GM12878 (cell line): ENCODE measurements around the gene MSI2. TPM values are rescaled to one million over a fixed set of nuclear protein-coding genes. Genes with fewer than 3 reads are reported as not detected.

ENCODE experiments used
- ATAC-seq: fragments of 200-7000 bp; cut with Tn5 transposase; 3 replicates; pipeline ENCODE4 v1.9.1; 2020; ENCODE audit warnings: mild to moderate bottlenecking, moderate library complexity
- BruUV-seq: library from RNA; stranded (reverse); fragments of 400-500 nt; replicated peaks from 2 replicates; lab custom pipeline; 2021; lab: Mats Ljungman, UMichigan
- CTCF ChIA-PET: fragments of 300-600 bp; sonication (Branson Sonifier 250); formaldehyde crosslinking; extraction: SDS; loops from one replicate; lab custom pipeline; 2021; ENCODE audit warnings: inconsistent platforms; lab: Yijun Ruan, JAX
- POLR2A ChIA-PET: fragments of 350-600 bp; formaldehyde crosslinking; extraction: SDS; loops from one replicate; lab custom pipeline; 2021; ENCODE audit warnings: inconsistent platforms; lab: Charles Lee
- RAD21 ChIA-PET: fragments of 300-600 bp; sonication (Branson Sonifier 250); formaldehyde crosslinking; loops from one replicate; lab custom pipeline; 2023; ENCODE audit warnings: antibody characterized with exemption; ENCODE audit not compliant: unreplicated experiment; lab: Charles Lee
- SMC1A ChIA-PET: fragments of 300-600 bp; sonication (Branson Sonifier 250); formaldehyde crosslinking; loops from one replicate; lab custom pipeline; 2023; ENCODE audit not compliant: unreplicated experiment, uncharacterized antibody; lab: Charles Lee
- DNase-seq: peaks from one replicate; pipeline ENCODE4 v3.0.0-alpha.2; 2011; ENCODE audit warnings: low read depth, low spot score
- FAIRE-seq: peaks from 3 replicates; lab custom pipeline; 2011; peaks lifted over from hg19 to GRCh38; lab: Jason Lieb, UNC
- H2AFZ ChIP-seq: 2 replicates; pipeline ENCODE4 v1.6.0; 2011; ENCODE audit warnings: low read depth, low read length, control low read depth; ENCODE audit not compliant: control insufficient read depth
- H3K27ac ChIP-seq: 2 replicates; pipeline ENCODE4 v1.5.1; 2011; ENCODE audit warnings: control low read depth; ENCODE audit not compliant: control insufficient read depth, insufficient read depth
- H3K27me3 ChIP-seq, 2 experiments: replicated peaks in 1 of 2; 2 replicates each; pipeline versions ENCODE4 v1.6.0 to v1.6.1; 2011; ENCODE audit warnings: low read length in 1 of 2; ENCODE audit not compliant: control insufficient read depth in 2 of 2, insufficient read depth in 2 of 2
- H3K36me3 ChIP-seq, 2 experiments: 2 replicates each; pipeline ENCODE4 v1.5.1; 2011; ENCODE audit warnings: low read length in 1 of 2; ENCODE audit not compliant: control insufficient read depth in 2 of 2, insufficient read depth in 2 of 2
- H3K4me1 ChIP-seq: 2 replicates; pipeline ENCODE4 v1.6.1; 2011; ENCODE audit warnings: mild to moderate bottlenecking, low read length, moderate library complexity, mixed read lengths; ENCODE audit not compliant: control insufficient read depth, insufficient read depth
- H3K4me2 ChIP-seq: 2 replicates; pipeline ENCODE4 v1.6.0; 2011; ENCODE audit warnings: control low read depth; ENCODE audit not compliant: control insufficient read depth, insufficient read depth
- H3K4me3 ChIP-seq: fragments of 200-600 bp; sonication (generic); 2 replicates; pipeline ENCODE4 v1.5.1; 2016
- H3K79me2 ChIP-seq: 2 replicates; pipeline ENCODE4 v1.6.0; 2011; ENCODE audit warnings: low read length; ENCODE audit not compliant: control insufficient read depth, insufficient read depth
- H3K9ac ChIP-seq: 2 replicates; pipeline ENCODE4 v1.8.0; 2011; ENCODE audit warnings: low read length, control low read depth, mixed read lengths; ENCODE audit not compliant: control insufficient read depth, insufficient read depth
- H3K9me3 ChIP-seq: replicated peaks from 3 replicates; pipeline ENCODE4 v1.5.1; 2011; ENCODE audit warnings: mild to moderate bottlenecking, low read length; ENCODE audit not compliant: control insufficient read depth, insufficient read depth
- H4K20me1 ChIP-seq: 2 replicates; pipeline ENCODE4 v1.6.0; 2011; ENCODE audit not compliant: control insufficient read depth, insufficient read depth
- WGBS: methylation state at CpG from one replicate; pipeline ENCODE4 v1.1.6; 2016; ENCODE audit warnings: low lambda C conversion rate; ENCODE audit not compliant: insufficient replicate concordance, insufficient coverage; ENCODE audit errors: missing lambda C conversion rate; 5-methylcytosine and 5-hydroxymethylcytosine counted together
- in situ Hi-C: fragments of 300-500 bp; cut with MboI; formaldehyde crosslinking; loops from 9 replicates; pipeline ENCODE4 v1.14.3; 2018; ENCODE audit warnings: mixed read lengths
- intact Hi-C: fragments of 100-400 bp; cut with micrococcal nuclease; formaldehyde crosslinking; loops from one replicate; pipeline ENCODE4 v1.14.2; 2022; ENCODE audit not compliant: unreplicated experiment
- polyA plus RNA-seq, 11 experiments: library from polyadenylated mRNA; depleted of rRNA in 4 of 11; unstranded in 6 of 11; stranded (reverse) in 5 of 11; fragments of >200 nt; fragmentation: Nextera tagmentation in 4 of 11; fragmentation: Illumina TruSeq in 1 of 11; extraction: Ambion mirVana in 4 of 11; extraction: Trizol in 1 of 11; gene quantifications; 1 replicate in 1 of 11; 2 replicates in 10 of 11; pipeline versions ENCODE4 v1.2.1 to v1.2.3, GENCODE V29; 2011 to 2016; ENCODE audit warnings: inconsistent platforms in 2 of 11, missing spikeins in 2 of 11, low read depth in 1 of 11
- total RNA-seq, 4 experiments: library from RNA; depleted of rRNA in 3 of 4; stranded (reverse); fragments of >200 nt in 3 of 4; fragmentation: Illumina TruSeq in 1 of 4; extraction: Trizol in 1 of 4; gene quantifications; 2 replicates each; pipeline versions ENCODE4 v1.2.1 to v1.2.3, GENCODE V29; 2013 to 2021
- TF ChIP-seq, protein P1 (sequence below): fragments of 450-650 bp; formaldehyde crosslinking; IDR thresholded peaks from 2 replicates; pipeline ENCODE4 v1.4.0; 2022; ENCODE audit warnings: mild to moderate bottlenecking, moderate library complexity
- TF ChIP-seq, protein P2 (sequence below): fragments of 450-650 bp; IDR thresholded peaks from 2 replicates; pipeline ENCODE4 v1.6.1; 2016; ENCODE audit warnings: mild to moderate bottlenecking
- TF ChIP-seq, protein P3 (sequence below): fragments of 450-650 bp; IDR thresholded peaks from 2 replicates; pipeline ENCODE4 v1.6.1; 2017; ENCODE audit warnings: mild to moderate bottlenecking, low read depth, inconsistent platforms; ENCODE audit not compliant: poor library complexity, severe bottlenecking

MSI2 gene
- total and polyA plus RNA-seq, 10 of the 15 experiments (the other 5 are each of a cell fraction or from before 2014, with no cell fraction given): 6.1 to 76.1 (median 42.0) TPM

DNA sequence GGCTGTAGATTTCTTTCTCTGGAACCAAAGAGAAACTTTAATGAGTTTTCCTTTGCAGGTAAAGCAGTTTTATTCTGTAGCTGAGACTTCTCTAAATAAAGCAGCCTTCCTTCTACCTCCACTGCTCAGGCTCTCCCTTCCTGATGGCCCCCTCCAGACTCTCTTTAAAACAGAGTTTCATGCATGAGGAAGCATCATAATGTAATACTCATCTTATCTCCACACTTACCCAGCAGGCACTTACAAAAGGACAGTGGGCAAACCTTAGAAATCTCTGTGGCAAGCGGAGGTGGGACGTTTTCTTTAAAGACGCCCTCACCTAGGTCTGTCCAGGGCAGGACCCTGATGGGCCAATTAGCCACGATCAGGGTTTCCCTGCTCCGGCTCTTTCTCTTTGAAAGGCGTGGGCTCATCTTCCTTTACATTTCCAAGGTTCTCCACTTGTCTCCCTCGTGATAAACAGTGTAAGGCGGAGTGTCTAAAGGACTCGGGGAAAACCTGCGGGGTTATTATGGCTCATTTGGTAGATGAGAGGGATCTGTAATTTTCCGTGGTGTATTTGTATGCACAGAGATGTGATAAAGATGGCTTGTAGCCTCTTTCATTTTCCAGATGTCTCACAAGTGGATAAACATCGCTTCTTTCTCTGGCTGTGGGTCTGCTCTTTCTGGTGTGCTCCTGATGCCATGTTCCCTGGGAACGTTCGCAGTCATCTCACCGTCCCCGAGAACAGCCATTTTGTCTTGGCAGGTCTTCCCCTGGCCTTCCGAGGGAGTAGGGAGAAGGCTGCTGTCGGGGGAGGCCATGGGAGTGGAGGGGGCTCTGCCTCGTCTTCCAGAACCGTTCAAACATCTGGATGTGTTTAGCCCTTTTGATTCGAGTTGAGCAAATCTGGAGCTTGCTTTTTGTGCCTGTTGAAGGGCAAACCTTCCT, 249.8 kb downstream of the MSI2 start (continued):
- TF ChIP-seq, protein P1, sequence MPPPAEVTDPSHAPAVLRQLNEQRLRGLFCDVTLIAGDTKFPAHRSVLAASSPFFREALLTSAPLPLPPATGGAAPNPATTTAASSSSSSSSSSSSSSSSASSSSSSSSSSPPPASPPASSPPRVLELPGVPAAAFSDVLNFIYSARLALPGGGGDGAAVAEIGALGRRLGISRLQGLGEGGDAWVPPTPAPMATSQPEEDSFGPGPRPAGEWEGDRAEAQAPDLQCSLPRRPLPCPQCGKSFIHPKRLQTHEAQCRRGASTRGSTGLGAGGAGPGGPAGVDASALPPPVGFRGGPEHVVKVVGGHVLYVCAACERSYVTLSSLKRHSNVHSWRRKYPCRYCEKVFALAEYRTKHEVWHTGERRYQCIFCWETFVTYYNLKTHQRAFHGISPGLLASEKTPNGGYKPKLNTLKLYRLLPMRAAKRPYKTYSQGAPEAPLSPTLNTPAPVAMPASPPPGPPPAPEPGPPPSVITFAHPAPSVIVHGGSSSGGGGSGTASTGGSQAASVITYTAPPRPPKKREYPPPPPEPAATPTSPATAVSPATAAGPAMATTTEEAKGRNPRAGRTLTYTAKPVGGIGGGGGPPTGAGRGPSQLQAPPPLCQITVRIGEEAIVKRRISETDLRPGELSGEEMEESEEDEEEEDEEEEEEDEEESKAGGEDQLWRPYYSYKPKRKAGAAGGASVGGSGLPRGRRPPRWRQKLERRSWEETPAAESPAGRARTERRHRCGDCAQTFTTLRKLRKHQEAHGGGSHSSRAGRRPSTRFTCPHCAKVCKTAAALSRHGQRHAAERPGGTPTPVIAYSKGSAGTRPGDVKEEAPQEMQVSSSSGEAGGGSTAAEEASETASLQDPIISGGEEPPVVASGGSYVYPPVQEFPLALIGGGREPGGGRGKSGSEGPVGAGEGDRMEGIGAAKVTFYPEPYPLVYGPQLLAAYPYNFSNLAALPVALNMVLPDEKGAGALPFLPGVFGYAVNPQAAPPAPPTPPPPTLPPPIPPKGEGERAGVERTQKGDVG (CRISPR knock-in tag): no peak

- no peak for FAIRE-seq
- peaks cover 4% of the 10 kb centered on the region; the same call in 1 of the 2 replicates for H3K79me2 ChIP-seq
- intact Hi-C loops: no loop called here
Observed at GRCh38 chr17:57506774-57507127, 250.4 kb downstream of the MSI2 start.

More at GRCh38 chr17:57506774-57507127, 250.4 kb downstream of the MSI2 start:
- Histone ChIP-seq H3K4me3 (no peak overlapping the region), H3K4me1 (peaks cover 7% of the 10 kb centered on the region; the same call in 1 of the 2 replicates), H3K4me2 (no peak overlapping the region), H2AFZ (no peak overlapping the region), H3K36me3 (peaks cover 0 to 2% of the 10 kb centered on the region in 2 experiments; a peak in 2 of 4 replicates), H3K27ac (0 out of 2 replicates have a peak overlapping the region, but pooled peaks have one; percentile 8), H3K9me3 (no peaks in the 10 kb centered on the region), H3K27me3 (no peaks in the 10 kb centered on the region)
- ChIA-PET CTCF (interaction anchor here (0.7 kb wide), 1 partner anchor 37 kb away, joined by 3 read pairs; no protein-coding TSS in a partner anchor), SMC1A (no interaction called here), POLR2A (no interaction called here)
- no peak for DNase-seq
- in situ Hi-C loops: no loop called here
- WGBS: 83% methylated on average over 1 of the region's 1 CpG
- no TSS peak for BruUV-seq
- no peak for ATAC-seq
- TF ChIP-seq, protein P2, sequence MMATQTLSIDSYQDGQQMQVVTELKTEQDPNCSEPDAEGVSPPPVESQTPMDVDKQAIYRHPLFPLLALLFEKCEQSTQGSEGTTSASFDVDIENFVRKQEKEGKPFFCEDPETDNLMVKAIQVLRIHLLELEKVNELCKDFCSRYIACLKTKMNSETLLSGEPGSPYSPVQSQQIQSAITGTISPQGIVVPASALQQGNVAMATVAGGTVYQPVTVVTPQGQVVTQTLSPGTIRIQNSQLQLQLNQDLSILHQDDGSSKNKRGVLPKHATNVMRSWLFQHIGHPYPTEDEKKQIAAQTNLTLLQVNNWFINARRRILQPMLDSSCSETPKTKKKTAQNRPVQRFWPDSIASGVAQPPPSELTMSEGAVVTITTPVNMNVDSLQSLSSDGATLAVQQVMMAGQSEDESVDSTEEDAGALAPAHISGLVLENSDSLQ: no peak
- TF ChIP-seq, protein P3, sequence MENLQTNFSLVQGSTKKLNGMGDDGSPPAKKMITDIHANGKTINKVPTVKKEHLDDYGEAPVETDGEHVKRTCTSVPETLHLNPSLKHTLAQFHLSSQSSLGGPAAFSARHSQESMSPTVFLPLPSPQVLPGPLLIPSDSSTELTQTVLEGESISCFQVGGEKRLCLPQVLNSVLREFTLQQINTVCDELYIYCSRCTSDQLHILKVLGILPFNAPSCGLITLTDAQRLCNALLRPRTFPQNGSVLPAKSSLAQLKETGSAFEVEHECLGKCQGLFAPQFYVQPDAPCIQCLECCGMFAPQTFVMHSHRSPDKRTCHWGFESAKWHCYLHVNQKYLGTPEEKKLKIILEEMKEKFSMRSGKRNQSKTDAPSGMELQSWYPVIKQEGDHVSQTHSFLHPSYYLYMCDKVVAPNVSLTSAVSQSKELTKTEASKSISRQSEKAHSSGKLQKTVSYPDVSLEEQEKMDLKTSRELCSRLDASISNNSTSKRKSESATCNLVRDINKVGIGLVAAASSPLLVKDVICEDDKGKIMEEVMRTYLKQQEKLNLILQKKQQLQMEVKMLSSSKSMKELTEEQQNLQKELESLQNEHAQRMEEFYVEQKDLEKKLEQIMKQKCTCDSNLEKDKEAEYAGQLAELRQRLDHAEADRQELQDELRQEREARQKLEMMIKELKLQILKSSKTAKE: no peak
- TF ChIP-seq, all 136 proteins: peak for 0
- Histone ChIP-seq H4K20me1 (no peaks in the 10 kb centered on the region), H3K9ac (no peak overlapping the region)
- RAD21 ChIA-PET: interaction anchor here (1.2 kb wide), 1 partner anchor 52 kb away, joined by 6 read pairs; no protein-coding TSS in a partner anchor
